ENCODE results near the gene AP3D1. TPM values are rescaled to one million over a fixed set of nuclear protein-coding genes. Genes with fewer than 3 reads are reported as not detected.

AP3D1 gene
- total RNA-seq, 4 donors from 2014 or later, result 66.7 to 107 (median 79.6) TPM

DNA sequence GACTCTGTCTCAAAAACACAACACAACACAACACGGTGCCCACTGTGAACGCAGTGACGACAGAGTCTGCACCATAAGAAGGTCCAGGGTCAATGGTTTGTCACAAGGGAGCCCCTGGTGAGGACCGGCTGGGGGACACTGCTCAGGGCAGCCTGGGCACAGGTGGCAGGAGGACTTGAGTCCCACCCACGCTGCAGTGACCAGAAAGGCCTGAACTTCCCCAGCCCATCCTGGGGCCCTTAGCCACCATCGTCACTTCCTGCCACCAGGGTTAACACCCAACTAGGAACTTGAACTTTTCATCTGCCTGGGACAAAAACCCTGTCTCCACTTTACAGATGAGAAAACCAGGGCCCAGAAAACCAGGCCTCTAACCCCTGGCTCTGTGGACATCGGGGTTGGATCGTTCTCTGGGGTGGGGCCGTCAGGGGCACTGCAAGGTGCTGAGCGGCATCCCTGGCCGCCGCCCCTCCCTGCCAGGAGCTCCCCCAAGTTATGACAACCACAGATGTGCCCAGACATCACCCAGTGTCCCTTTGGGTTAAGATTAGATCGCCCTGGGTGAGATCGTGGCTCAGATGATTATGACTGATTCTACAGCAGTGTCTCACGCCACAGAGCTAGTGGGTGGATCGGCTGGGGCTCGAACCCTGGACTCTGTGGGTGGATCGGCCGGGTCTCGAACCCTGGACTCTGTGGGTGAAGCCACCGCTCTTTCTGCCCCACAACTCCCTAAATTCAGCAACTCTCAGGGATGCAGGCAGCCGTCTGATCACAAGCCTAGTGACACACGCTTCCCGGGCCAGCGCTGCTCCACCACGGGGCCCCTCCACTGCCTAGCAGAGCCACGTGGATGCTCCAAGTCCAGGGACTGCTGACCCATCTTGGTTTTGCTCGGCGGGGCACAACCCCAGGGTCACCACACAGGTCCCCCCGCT lies 69.2 kb downstream of the AP3D1 start:
- DNase-seq (ENCODE audit: low spot score) (no peak), ATAC-seq (ENCODE audit: low FRiP score) (no peak)
- TF ChIP-seq, protein P1, sequence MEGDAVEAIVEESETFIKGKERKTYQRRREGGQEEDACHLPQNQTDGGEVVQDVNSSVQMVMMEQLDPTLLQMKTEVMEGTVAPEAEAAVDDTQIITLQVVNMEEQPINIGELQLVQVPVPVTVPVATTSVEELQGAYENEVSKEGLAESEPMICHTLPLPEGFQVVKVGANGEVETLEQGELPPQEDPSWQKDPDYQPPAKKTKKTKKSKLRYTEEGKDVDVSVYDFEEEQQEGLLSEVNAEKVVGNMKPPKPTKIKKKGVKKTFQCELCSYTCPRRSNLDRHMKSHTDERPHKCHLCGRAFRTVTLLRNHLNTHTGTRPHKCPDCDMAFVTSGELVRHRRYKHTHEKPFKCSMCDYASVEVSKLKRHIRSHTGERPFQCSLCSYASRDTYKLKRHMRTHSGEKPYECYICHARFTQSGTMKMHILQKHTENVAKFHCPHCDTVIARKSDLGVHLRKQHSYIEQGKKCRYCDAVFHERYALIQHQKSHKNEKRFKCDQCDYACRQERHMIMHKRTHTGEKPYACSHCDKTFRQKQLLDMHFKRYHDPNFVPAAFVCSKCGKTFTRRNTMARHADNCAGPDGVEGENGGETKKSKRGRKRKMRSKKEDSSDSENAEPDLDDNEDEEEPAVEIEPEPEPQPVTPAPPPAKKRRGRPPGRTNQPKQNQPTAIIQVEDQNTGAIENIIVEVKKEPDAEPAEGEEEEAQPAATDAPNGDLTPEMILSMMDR (IDR thresholded peaks at IDR 0.05), result no peak

DNA sequence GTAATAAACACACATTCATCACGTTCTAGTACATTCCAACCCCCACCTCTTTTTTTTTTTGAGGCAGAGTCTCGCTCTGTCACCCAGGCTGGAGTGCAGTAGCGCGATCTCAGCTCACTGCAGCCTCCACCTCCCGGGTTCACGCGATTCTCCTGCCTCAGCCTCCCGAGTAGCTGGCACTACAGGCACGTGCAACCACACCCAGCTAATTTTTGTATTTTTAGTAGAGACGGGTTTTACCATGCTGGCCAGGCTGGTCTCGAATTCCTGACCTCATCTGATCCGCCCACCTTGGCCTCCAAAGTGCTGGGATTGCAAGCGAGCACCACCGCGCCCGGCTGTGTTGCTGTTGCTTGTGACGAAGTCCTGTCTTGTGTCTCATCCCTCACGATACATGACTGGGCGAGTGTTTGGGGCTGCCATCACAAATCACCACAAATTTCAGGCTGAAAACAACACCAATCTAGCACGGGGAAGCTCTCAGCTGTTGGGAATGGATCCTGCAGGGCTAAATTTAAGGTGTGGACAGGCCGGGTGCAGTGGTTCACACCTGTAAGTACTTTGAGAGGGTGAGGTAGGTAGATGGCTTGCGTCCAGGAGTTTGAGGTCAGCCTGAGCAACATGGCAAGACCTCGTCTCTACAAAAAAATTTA lies 70.9 kb downstream of the AP3D1 start:
- TF ChIP-seq, protein P1 (IDR thresholded peaks at IDR 0.05), result no peak
- no peak for DNase-seq (ENCODE audit: low spot score)
- ATAC-seq (ENCODE audit: low FRiP score), result no peak

DNA sequence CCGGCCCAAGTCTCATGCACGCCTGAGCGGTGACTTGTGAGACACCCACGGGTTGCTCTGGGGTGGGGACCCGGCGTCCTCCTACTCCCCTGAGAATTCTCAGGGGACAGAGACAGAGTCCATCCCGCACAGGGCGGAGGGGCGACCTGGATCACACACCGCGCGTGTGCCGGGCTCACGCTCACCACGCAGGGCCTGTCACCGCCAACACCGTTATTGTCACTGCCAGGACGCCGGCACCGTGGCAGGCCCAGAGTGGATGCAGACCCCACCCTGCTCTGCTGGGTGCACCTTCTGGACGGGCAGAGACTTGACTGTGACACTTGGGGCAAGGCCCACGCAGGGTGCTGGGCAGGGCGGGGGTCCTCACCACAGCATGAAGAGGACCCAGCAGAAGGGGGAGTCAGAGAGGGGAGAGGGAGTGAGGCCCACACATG lies 71.5 kb downstream of the AP3D1 start:
- TF ChIP-seq, protein P1 (IDR thresholded peaks at IDR 0.05), result no peak

DNA sequence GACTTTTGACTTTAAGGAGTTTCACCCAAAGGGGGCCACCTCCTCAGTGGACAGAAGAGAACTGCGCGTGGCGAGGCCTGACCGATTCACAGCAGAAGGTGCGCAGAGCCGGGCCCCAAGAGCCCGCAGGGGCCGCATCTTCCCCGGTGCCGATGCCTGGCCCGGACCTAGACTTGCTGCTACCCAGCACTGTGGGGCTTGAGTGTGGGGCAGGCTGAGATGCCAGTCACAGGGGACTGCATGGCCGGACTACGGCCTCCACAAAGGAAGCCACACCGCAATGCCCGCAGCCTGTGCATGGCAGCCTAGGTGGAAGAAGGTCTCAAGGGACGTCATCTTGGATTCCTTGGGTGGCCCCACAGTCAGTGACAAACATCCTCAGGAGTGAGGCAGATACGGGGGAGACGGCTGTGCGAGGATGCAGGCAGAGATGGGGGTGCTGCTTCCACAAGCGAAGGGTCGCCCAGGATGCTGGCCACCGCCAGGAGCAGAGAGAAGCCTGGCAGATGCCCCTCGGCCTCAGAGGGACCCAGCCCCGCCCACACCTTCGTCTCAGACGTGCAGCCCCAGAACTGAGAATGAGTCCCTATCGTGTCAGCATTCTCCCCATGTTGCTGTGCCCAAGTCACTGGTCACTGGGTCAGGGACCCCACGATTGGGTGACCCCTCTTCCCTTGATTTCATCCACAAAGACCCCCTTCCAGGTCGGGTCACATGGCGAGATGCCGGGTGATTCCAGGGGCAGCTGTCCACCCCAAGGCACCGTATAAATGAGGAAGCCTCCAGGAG lies 72.1 kb downstream of the AP3D1 start:
- ATAC-seq (ENCODE audit: low FRiP score), result no peak
- TF ChIP-seq, protein P1 (IDR thresholded peaks at IDR 0.05), result no peak
- DNase-seq (ENCODE audit: low spot score), result no peak

More for the DNA sequence above, 71.5 kb downstream of the AP3D1 start:
- ATAC-seq (ENCODE audit: low FRiP score), result no peak
- no peak for DNase-seq (ENCODE audit: low spot score)

DNA sequence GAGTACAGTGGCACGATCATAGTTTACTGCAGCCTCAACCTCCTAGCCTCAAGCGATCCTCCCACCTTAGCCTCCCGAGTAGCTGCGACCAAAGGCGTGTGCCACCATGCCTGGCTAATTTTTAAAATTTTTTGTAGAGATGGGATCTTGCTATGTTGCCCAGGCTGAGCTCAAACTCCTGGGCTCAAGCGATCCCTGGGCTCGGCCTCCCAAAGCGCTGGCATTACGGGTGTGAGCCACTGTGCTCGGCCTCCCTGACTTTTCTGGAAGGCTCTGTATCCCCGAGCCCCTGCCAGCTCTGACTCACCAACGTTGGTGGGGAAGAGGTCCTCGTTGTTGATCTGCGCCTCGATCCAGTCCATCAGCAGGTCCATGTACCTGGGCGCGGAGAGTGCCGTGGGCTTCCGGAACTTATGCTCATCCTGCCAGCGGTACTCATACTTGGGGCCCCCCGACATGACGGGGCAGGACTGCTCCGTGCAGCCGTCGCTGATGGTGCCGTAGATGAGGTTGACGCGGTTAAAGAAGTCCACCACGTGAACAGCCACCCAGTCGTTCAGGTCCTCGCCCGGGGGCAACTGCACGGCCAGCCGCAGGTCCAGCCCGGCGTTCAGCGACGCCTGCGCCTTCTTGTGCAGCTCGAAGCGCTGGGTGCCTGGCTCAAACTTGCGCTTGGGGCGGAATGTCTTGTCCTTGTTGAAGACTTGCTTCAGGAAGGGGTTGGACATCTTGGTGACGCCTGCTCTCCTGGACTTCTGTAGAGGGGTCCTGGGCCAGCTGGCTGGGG lies 73.3 kb downstream of the AP3D1 start:
- DNase-seq (ENCODE audit: low spot score) (no peak), ATAC-seq (ENCODE audit: low FRiP score) (no peak)
- TF ChIP-seq, protein P1 (IDR thresholded peaks at IDR 0.05), result no peak

DNA sequence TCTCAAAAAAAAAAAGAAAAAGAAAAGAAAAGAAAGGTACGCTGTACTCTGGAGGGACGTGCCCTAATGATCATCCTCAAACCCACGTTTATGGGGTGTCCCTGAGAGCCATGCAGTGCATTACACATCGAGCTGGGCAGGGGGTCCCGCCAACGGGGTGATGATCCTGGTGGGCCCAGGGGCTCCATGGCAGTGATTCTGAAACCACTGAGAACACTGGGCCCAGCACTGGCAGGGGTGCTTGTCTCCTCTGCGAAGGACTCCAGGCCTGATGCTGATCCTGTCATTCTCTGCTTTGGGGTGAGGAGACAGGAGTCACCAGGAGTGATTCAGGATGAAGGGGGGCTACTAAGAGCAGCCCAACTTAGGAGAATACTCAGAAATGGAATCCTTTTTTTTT lies 74.0 kb downstream of the AP3D1 start:
- ATAC-seq (ENCODE audit: low FRiP score), result no peak
- no peak for DNase-seq (ENCODE audit: low spot score)
- TF ChIP-seq, protein P1 (IDR thresholded peaks at IDR 0.05), result no peak

Measured in omental fat pad (tissue), 4 donors.